SH-SY5Y (cell line): Measurements from ENCODE around the gene ENPP3.

Source experiments
- GATA2 ChIP-seq: IDR thresholded peaks from 2 replicates; pipeline ENCODE4 v1.6.1; 2011; ENCODE audit warnings: mild to moderate bottlenecking, low read depth, low read length
- GATA3 ChIP-seq: IDR thresholded peaks from 2 replicates; pipeline ENCODE4 v1.6.1; 2011; ENCODE audit warnings: low read depth, mild to moderate bottlenecking, low read length, moderate library complexity

DNA sequence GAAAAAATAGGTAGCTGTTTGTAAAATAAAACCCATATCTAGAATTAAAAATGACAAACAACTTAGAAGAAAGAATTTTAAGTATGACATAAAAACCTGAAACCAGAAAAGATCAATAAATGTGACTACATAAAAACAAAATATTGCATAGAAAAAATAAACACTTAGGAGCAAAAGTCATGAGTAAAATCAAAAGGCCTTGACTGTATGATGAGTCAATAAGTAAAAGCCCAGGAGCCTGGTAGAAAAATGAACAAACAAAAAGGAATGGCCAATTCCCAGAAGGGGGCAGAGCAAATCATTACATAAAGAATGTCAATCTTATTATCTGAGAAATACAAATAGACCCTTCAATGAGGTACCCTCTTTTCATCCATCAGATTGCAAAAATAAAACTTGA lies 150.0 kb downstream of the ENPP3 start:
- TF ChIP-seq GATA3 (no peak), GATA2 (no peak)
